ENCODE data around the gene MCTP2. TPM values are rescaled to one million over a fixed set of nuclear protein-coding genes. Genes with fewer than 3 reads are reported as not detected.

The MCTP2 gene
- total and polyA plus RNA-seq, 7 donors: 1.5 to 12.2 (median 4.4) TPM

DNA sequence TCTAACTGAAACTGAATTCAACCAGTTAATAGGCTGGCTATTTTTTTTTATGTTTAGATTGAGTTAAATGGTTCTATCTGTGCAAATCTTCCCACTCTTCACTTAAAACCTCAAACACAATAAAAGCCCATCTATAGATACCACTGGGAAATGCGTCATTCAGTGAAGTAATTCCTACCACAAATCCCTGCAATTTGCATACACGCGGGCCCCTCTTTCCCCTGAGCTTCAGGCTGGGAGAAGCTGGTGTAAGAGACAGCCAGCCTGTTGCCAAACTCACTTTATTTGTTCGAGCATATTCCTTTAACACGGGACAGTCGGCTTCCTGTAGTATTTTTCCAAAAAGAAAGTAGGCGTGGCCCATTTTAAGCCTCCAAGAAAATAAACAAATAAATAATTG, 26.0 kb upstream of the MCTP2 start:
- WGBS, 2 donors: 63 to 74% methylated on average over 7 of the region's 7 CpGs
- Histone ChIP-seq H3K27ac (no peak overlapping the region), H3K36me3 (no peaks in the 10 kb centered on the region), H3K27me3 (no peaks in the 10 kb centered on the region), H3K4me3 (no peak overlapping the region), H3K4me1 (no peaks in the 10 kb centered on the region), H3K9me3 (no peaks in the 10 kb centered on the region)
- no peak for DNase-seq
- TF ChIP-seq POLR2AphosphoS5 (IDR thresholded peaks at IDR 0.05) (no peak), POLR2A (IDR thresholded peaks at IDR 0.05) (no peak), EP300 (IDR thresholded peaks at IDR 0.05) (no peak)
- TF ChIP-seq, protein P1, sequence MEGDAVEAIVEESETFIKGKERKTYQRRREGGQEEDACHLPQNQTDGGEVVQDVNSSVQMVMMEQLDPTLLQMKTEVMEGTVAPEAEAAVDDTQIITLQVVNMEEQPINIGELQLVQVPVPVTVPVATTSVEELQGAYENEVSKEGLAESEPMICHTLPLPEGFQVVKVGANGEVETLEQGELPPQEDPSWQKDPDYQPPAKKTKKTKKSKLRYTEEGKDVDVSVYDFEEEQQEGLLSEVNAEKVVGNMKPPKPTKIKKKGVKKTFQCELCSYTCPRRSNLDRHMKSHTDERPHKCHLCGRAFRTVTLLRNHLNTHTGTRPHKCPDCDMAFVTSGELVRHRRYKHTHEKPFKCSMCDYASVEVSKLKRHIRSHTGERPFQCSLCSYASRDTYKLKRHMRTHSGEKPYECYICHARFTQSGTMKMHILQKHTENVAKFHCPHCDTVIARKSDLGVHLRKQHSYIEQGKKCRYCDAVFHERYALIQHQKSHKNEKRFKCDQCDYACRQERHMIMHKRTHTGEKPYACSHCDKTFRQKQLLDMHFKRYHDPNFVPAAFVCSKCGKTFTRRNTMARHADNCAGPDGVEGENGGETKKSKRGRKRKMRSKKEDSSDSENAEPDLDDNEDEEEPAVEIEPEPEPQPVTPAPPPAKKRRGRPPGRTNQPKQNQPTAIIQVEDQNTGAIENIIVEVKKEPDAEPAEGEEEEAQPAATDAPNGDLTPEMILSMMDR (IDR thresholded peaks at IDR 0.05): no peak
- intact Hi-C loops (cut with DNase I): no loop called here

DNA sequence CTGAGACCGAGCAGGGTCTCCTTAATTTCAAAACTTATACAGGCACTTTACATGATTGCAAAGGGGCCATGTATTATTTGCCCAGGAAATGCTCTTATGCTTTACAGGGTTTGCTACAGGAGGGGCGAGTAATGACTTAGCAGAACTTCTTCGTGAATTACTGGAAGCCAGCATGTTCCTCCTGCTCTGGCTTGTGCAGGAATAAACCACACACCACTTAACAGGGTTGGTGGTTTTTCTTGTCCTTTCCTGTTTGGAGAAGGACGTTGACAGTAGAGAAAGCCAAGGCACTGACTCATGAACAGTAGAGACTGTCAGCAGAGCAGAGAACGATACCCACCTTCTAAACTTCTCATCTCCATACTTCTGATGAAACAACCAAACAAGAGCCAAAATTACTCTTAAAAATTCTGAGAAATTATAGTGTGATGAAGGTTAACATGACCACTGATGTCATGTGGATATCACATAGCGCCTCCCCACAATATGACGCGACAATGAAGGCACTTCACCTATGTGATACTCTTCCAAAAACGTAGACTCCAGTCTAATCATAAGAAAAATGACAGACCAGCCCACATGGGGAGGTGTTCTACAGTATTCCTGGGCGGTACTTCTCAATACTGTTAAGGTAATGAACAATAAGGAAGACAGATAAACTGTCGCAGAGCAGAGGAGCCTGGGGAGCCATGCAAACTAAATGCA, 24.7 kb upstream of the MCTP2 start:
- H3K36me3 ChIP-seq: no peaks in the 10 kb centered on the region
- H3K27me3 ChIP-seq: no peaks in the 10 kb centered on the region
- DNase-seq: no peak
- 35 to 70% methylated on average over 11 of the region's 11 CpGs for WGBS, 2 donors
- TF ChIP-seq POLR2AphosphoS5 (IDR thresholded peaks at IDR 0.05): no peak
- H3K9me3 ChIP-seq: no peaks in the 10 kb centered on the region
- H3K4me1 ChIP-seq: no peaks in the 10 kb centered on the region
- no peak overlapping the region for H3K4me3 ChIP-seq
- intact Hi-C loops (cut with DNase I): no loop called here
- no peak overlapping the region for H3K27ac ChIP-seq

DNA sequence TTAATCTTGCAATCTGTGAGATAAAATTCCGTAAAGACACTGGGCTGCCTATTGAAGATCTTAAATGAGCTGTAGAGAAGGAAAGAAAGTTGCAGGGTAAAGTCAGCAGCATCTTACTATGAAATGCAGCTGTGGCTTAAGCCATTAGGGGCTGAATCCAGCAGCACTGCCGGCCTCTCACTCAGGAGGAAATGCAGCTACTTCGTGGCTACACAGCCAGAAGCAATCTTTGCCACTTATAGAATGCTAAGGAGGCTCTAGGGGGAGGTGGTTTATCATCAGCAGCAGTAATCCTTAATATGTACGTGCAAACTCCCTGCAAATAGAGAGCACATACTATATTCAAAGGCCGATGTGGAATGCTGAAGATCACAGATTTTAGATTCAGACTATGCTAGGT, 19.1 kb upstream of the MCTP2 start:
- DNase-seq: no peak
- no peaks in the 10 kb centered on the region for H3K36me3 ChIP-seq
- intact Hi-C loops (cut with DNase I): no loop called here

DNA sequence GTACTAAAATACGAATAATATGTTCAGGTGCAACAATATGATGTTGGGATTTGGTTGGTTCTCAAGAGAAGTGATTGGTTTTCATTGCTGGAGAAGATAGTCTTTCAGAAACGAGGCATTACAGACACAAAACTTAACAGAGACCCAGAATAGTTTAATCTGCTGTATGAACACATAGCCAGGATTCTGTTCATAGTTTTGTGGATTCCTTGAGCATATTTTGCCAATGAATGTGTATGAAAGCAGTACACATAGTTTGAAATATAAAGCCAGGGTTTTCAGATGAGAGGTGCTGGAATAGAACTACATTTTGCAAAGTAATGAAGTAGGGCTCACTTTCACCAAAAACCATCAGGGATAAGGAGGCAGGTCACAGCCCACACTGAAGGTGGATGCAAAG, 5.7 kb upstream of the MCTP2 start:
- WGBS, 2 donors: 86 to 87% methylated on average over 2 of the region's 2 CpGs
- intact Hi-C loops (cut with DNase I): no loop called here
- DNase-seq: no peak
- H3K27ac ChIP-seq: no peak overlapping the region
- peaks cover 0 to 4% (median 2%) of the 10 kb centered on the region in 4 donors for H3K4me1 ChIP-seq
- H3K36me3 ChIP-seq: no peaks in the 10 kb centered on the region
- H3K4me3 ChIP-seq: no peak overlapping the region
- TF ChIP-seq POLR2AphosphoS5 (IDR thresholded peaks at IDR 0.05): no peak
- no peak for TF ChIP-seq EP300 (IDR thresholded peaks at IDR 0.05)
- TF ChIP-seq, protein P1 (IDR thresholded peaks at IDR 0.05): no peak
- no peak for TF ChIP-seq POLR2A (IDR thresholded peaks at IDR 0.05)
- peaks cover 0 to 2% (median 0%) of the 10 kb centered on the region in 3 donors for H3K27me3 ChIP-seq
- H3K9me3 ChIP-seq: no peaks in the 10 kb centered on the region

More for the DNA sequence above, 19.1 kb upstream of the MCTP2 start:
- Histone ChIP-seq H3K27ac (no peak overlapping the region), H3K27me3 (no peaks in the 10 kb centered on the region), H3K4me1 (no peaks in the 10 kb centered on the region), H3K4me3 (no peak overlapping the region), H3K9me3 (no peaks in the 10 kb centered on the region)
- TF ChIP-seq EP300 (IDR thresholded peaks at IDR 0.05): no peak
- TF ChIP-seq POLR2A (IDR thresholded peaks at IDR 0.05): no peak
- TF ChIP-seq, protein P1 (IDR thresholded peaks at IDR 0.05): no peak
- no peak for TF ChIP-seq POLR2AphosphoS5 (IDR thresholded peaks at IDR 0.05)
- WGBS, 2 donors: 65 to 84% methylated on average over 5 of the region's 5 CpGs

DNA sequence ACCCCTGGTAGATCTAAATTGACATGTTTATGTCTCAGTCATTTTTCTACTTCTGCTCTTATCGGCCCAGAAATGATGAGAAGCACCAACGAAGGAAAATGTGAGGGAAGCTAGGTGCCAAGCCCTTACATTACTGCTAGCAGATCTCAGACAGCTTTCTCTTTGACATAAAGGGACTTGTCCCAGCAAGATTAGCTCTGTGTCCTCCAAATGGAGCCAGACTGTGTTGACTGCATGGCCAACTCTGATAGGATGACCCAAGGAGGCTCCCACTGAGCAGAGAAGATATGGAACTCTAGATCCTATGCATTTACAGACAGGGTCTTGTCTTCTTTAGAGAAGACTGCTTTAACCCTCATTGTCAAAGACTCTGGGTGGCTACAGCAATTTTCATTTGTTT, 2.8 kb upstream of the MCTP2 start:
- Histone ChIP-seq H3K27me3 (peaks cover 0 to 12% (median 9%) of the 10 kb centered on the region in 3 donors), H3K36me3 (no peaks in the 10 kb centered on the region), H3K4me1 (peaks cover 0 to 19% (median 15%) of the 10 kb centered on the region in 4 donors), H3K9me3 (no peaks in the 10 kb centered on the region), H3K4me3 (no peak overlapping the region), H3K27ac (no peak overlapping the region)
- intact Hi-C loops (cut with DNase I): no loop called here
- DNase-seq: no peak
- 19 to 55% methylated on average over 2 of the region's 2 CpGs for whole genome bisulfite sequencing, 2 donors
- no peak for TF ChIP-seq POLR2A (IDR thresholded peaks at IDR 0.05)
- no peak for TF ChIP-seq EP300 (IDR thresholded peaks at IDR 0.05)
- TF ChIP-seq, protein P1 (IDR thresholded peaks at IDR 0.05): no peak
- TF ChIP-seq POLR2AphosphoS5 (IDR thresholded peaks at IDR 0.05): no peak
